Measurements from ENCODE around the gene RPS3A.
A peak's percentile ranks its signal among the peaks of the same experiment; 100 is the strongest.

Gene RPS3A

GRCh38 chr4:151095142-151095541, 4.3 kb upstream of the RPS3A start:
- Histone ChIP-seq H3K79me2 (ENCODE audit: low read length) (peaks cover 8% of the 10 kb centered on the region), H4K20me1 (ENCODE audit: insufficient read depth, low read length) (peaks cover 3% of the 10 kb centered on the region), H3K4me3 (ENCODE audit: low read length) (no peak overlapping the region), H3K27me3 (ENCODE audit: low read depth, low read length) (no peaks in the 10 kb centered on the region), H3K9ac (ENCODE audit: low read length) (no peak overlapping the region), H3K9me3 (ENCODE audit: insufficient read depth, low read length) (no peaks in the 10 kb centered on the region), H2AFZ (ENCODE audit: low read depth, low read length) (no peak overlapping the region), H3K36me3 (replicated peaks; ENCODE audit: low read depth, low read length) (peaks cover 5% of the 10 kb centered on the region), H3K4me1 (ENCODE audit: low read length) (peaks cover 32% of the 10 kb centered on the region), H3K27ac (ENCODE audit: low read length) (no peak overlapping the region), H3K4me2 (ENCODE audit: low read length) (no peak overlapping the region)
- TF ChIP-seq CTCF (IDR thresholded peaks at IDR 0.05; ENCODE audit: low read depth, low read length), result no peak
- no peak for TF ChIP-seq EZH2phosphoT487 (IDR thresholded peaks at IDR 0.05; ENCODE audit: low read depth)

GRCh38 chr4:151097759-151098158, 1.7 kb upstream of the RPS3A start:
- Histone ChIP-seq H3K9ac (ENCODE audit: low read length) (peak overlapping the region; percentile 79), H3K4me1 (ENCODE audit: low read length) (peaks cover 50% of the 10 kb centered on the region), H3K4me2 (ENCODE audit: low read length) (peak overlapping the region; percentile 83), H2AFZ (ENCODE audit: low read depth, low read length) (peak overlapping the region; percentile 85), H3K4me3 (ENCODE audit: low read length) (peak overlapping the region; percentile 92), H3K27me3 (ENCODE audit: low read depth, low read length) (no peaks in the 10 kb centered on the region), H3K27ac (ENCODE audit: low read length) (peak overlapping the region; percentile 92), H3K9me3 (ENCODE audit: insufficient read depth, low read length) (no peaks in the 10 kb centered on the region), H3K79me2 (ENCODE audit: low read length) (peaks cover 34% of the 10 kb centered on the region), H3K36me3 (replicated peaks; ENCODE audit: low read depth, low read length) (peaks cover 31% of the 10 kb centered on the region), H4K20me1 (ENCODE audit: insufficient read depth, low read length) (peaks cover 29% of the 10 kb centered on the region)
- no peak for TF ChIP-seq CTCF (IDR thresholded peaks at IDR 0.05; ENCODE audit: low read depth, low read length)
- no peak for TF ChIP-seq EZH2phosphoT487 (IDR thresholded peaks at IDR 0.05; ENCODE audit: low read depth)

- H3K4me1 ChIP-seq (ENCODE audit: low read length), result peaks cover 50% of the 10 kb centered on the region
- peak overlapping the region; percentile 83 for H3K4me2 ChIP-seq (ENCODE audit: low read length)
- peaks cover 45% of the 10 kb centered on the region for H3K79me2 ChIP-seq (ENCODE audit: low read length)
- peaks cover 38% of the 10 kb centered on the region for H4K20me1 ChIP-seq (ENCODE audit: insufficient read depth, low read length)
- H3K36me3 ChIP-seq (replicated peaks; ENCODE audit: low read depth, low read length), result peaks cover 42% of the 10 kb centered on the region
- H3K9me3 ChIP-seq (ENCODE audit: insufficient read depth, low read length), result no peaks in the 10 kb centered on the region
- peak overlapping the region; percentile 79 for H3K9ac ChIP-seq (ENCODE audit: low read length)
- H3K27me3 ChIP-seq (ENCODE audit: low read depth, low read length), result no peaks in the 10 kb centered on the region
- H2AFZ ChIP-seq (ENCODE audit: low read depth, low read length), result peak overlapping the region; percentile 85
- H3K27ac ChIP-seq (ENCODE audit: low read length), result peak overlapping the region; percentile 92
- H3K4me3 ChIP-seq (ENCODE audit: low read length), result peak overlapping the region; percentile 92
- TF ChIP-seq CTCF (IDR thresholded peaks at IDR 0.05; ENCODE audit: low read depth, low read length) (no peak), EZH2phosphoT487 (IDR thresholded peaks at IDR 0.05; ENCODE audit: low read depth) (no peak)
Observed at GRCh38 chr4:151098979-151099228, 524 bp upstream of the RPS3A start.

GRCh38 chr4:151099976-151100417, 569 bp downstream of the RPS3A start:
- H3K27me3 ChIP-seq (ENCODE audit: low read depth, low read length), result no peaks in the 10 kb centered on the region
- TF ChIP-seq CTCF (IDR thresholded peaks at IDR 0.05; ENCODE audit: low read depth, low read length) (no peak), EZH2phosphoT487 (IDR thresholded peaks at IDR 0.05; ENCODE audit: low read depth) (no peak)
- peak overlapping the region; percentile 98 for H3K9ac ChIP-seq (ENCODE audit: low read length)
- H3K36me3 ChIP-seq (replicated peaks; ENCODE audit: low read depth, low read length), result peaks cover 52% of the 10 kb centered on the region
- peaks cover 50% of the 10 kb centered on the region for H3K4me1 ChIP-seq (ENCODE audit: low read length)
- peak overlapping the region; percentile 90 for H3K4me2 ChIP-seq (ENCODE audit: low read length)
- peak overlapping the region; percentile 71 for H3K27ac ChIP-seq (ENCODE audit: low read length)
- H3K4me3 ChIP-seq (ENCODE audit: low read length), result peak overlapping the region; percentile 92
- peaks cover 51% of the 10 kb centered on the region for H3K79me2 ChIP-seq (ENCODE audit: low read length)
- no peak overlapping the region for H2AFZ ChIP-seq (ENCODE audit: low read depth, low read length)
- H4K20me1 ChIP-seq (ENCODE audit: insufficient read depth, low read length), result peaks cover 46% of the 10 kb centered on the region
- H3K9me3 ChIP-seq (ENCODE audit: insufficient read depth, low read length), result no peaks in the 10 kb centered on the region
